ENCODE results near the gene CD81. TPM values are rescaled to one million over a fixed set of nuclear protein-coding genes. Genes with fewer than 3 reads are reported as not detected.

Gene CD81
- total RNA-seq, 1 donor from 2014 or later, result 424 TPM

- Mint-ChIP-seq H3K27me3 (ENCODE audit: unreplicated experiment) (peaks cover 19% of the 10 kb centered on the region), H3K4me3 (ENCODE audit: unreplicated experiment) (peak overlapping the region; percentile 65), H3K4me1 (ENCODE audit: unreplicated experiment) (peaks cover 31% of the 10 kb centered on the region), H3K36me3 (ENCODE audit: low read depth, unreplicated experiment) (peaks cover 12% of the 10 kb centered on the region), H3K27ac (ENCODE audit: unreplicated experiment) (no peak overlapping the region), H3K9me3 (ENCODE audit: unreplicated experiment) (no peaks in the 10 kb centered on the region)
- DNase-seq (ENCODE audit: low spot score), result no peak
- TF ChIP-seq, protein P1, sequence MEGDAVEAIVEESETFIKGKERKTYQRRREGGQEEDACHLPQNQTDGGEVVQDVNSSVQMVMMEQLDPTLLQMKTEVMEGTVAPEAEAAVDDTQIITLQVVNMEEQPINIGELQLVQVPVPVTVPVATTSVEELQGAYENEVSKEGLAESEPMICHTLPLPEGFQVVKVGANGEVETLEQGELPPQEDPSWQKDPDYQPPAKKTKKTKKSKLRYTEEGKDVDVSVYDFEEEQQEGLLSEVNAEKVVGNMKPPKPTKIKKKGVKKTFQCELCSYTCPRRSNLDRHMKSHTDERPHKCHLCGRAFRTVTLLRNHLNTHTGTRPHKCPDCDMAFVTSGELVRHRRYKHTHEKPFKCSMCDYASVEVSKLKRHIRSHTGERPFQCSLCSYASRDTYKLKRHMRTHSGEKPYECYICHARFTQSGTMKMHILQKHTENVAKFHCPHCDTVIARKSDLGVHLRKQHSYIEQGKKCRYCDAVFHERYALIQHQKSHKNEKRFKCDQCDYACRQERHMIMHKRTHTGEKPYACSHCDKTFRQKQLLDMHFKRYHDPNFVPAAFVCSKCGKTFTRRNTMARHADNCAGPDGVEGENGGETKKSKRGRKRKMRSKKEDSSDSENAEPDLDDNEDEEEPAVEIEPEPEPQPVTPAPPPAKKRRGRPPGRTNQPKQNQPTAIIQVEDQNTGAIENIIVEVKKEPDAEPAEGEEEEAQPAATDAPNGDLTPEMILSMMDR (IDR thresholded peaks at IDR 0.05; ENCODE audit: unreplicated experiment), result no peak
Measured at GRCh38 chr11:2379466-2380174, 2.5 kb downstream of the CD81 start.

DNA sequence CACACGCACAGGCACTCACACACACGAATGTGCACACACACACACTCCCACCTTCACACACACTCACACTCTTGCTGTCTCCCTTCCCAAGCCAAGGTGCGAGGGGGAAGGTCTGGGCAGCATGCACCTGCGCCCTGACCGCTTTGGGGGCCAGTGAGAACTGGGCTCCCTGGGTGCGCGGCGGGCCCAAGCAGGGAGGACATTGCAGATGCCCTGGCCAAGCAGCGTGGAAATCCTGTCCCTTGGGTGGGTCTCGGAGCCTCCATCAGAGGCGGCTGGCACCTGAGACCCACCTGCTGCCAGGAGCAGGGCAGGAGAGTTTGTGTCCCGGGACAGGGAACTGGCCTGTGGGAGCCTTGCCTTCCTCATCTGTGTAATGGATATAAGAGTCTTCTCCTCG lies 3.3 kb downstream of the CD81 start:
- Mint-ChIP-seq H3K4me1 (ENCODE audit: unreplicated experiment) (peaks cover 31% of the 10 kb centered on the region), H3K27me3 (ENCODE audit: unreplicated experiment) (peaks cover 15% of the 10 kb centered on the region), H3K27ac (ENCODE audit: unreplicated experiment) (peak overlapping the region; percentile 36), H3K9me3 (ENCODE audit: unreplicated experiment) (no peaks in the 10 kb centered on the region), H3K4me3 (ENCODE audit: unreplicated experiment) (peak overlapping the region; percentile 65), H3K36me3 (ENCODE audit: low read depth, unreplicated experiment) (peaks cover 9% of the 10 kb centered on the region)
- no peak for DNase-seq (ENCODE audit: low spot score)
- TF ChIP-seq, protein P1 (IDR thresholded peaks at IDR 0.05; ENCODE audit: unreplicated experiment), result no peak

DNA sequence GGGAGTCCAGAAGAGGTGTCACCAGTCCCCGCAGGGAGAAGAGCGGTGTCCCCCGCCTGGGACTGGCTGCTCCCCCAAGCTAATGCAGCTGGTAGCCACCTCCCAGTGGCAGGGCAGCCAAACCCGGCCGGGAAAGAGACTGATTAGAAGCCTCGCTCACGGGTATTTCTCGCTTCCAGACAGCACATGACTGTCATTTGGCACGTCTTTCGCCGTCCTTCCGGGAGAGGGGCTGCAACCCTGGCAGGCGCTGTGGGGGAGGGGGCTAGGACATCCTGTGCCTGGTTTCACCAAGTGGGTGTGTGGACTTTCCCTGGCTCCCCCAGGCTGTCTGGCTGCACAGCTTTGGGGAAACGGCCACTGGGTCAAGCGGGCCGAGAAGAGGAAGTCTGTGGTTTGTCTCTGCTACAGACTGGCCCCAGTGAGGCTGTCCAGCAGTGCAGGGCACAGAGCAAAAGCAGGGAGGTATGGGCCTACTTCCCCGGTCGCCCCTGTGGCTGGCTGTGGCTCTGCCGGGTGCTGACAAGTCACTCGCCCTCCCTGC lies 3.8 kb downstream of the CD81 start:
- Mint-ChIP-seq H3K4me1 (ENCODE audit: unreplicated experiment) (peaks cover 32% of the 10 kb centered on the region), H3K27me3 (ENCODE audit: unreplicated experiment) (peaks cover 18% of the 10 kb centered on the region), H3K9me3 (ENCODE audit: unreplicated experiment) (no peaks in the 10 kb centered on the region), H3K36me3 (ENCODE audit: low read depth, unreplicated experiment) (peaks cover 7% of the 10 kb centered on the region), H3K27ac (ENCODE audit: unreplicated experiment) (peak overlapping the region; percentile 21), H3K4me3 (ENCODE audit: unreplicated experiment) (no peak overlapping the region)
- TF ChIP-seq, protein P1 (IDR thresholded peaks at IDR 0.05; ENCODE audit: unreplicated experiment), result no peak
- no peak for DNase-seq (ENCODE audit: low spot score)

- peaks cover 35% of the 10 kb centered on the region for H3K4me1 Mint-ChIP-seq (ENCODE audit: unreplicated experiment)
- TF ChIP-seq, protein P1 (IDR thresholded peaks at IDR 0.05; ENCODE audit: unreplicated experiment), result no peak
- peak overlapping the region; percentile 21 for H3K27ac Mint-ChIP-seq (ENCODE audit: unreplicated experiment)
- H3K36me3 Mint-ChIP-seq (ENCODE audit: low read depth, unreplicated experiment), result peaks cover 4% of the 10 kb centered on the region
- DNase-seq (ENCODE audit: low spot score), result no peak
- H3K27me3 Mint-ChIP-seq (ENCODE audit: unreplicated experiment), result peaks cover 12% of the 10 kb centered on the region
- H3K9me3 Mint-ChIP-seq (ENCODE audit: unreplicated experiment), result no peaks in the 10 kb centered on the region
- H3K4me3 Mint-ChIP-seq (ENCODE audit: unreplicated experiment), result no peak overlapping the region
Measured at GRCh38 chr11:2381494-2382128, 4.5 kb downstream of the CD81 start.

GRCh38 chr11:2382129-2382517 lies 5.0 kb downstream of the CD81 start:
- Mint-ChIP-seq H3K27ac (ENCODE audit: unreplicated experiment) (no peak overlapping the region), H3K4me3 (ENCODE audit: unreplicated experiment) (no peak overlapping the region), H3K36me3 (ENCODE audit: low read depth, unreplicated experiment) (peaks cover 4% of the 10 kb centered on the region), H3K9me3 (ENCODE audit: unreplicated experiment) (no peaks in the 10 kb centered on the region), H3K27me3 (ENCODE audit: unreplicated experiment) (peaks cover 11% of the 10 kb centered on the region), H3K4me1 (ENCODE audit: unreplicated experiment) (peaks cover 35% of the 10 kb centered on the region)
- no peak for DNase-seq (ENCODE audit: low spot score)
- TF ChIP-seq, protein P1 (IDR thresholded peaks at IDR 0.05; ENCODE audit: unreplicated experiment), result no peak
